A549 (cell line): ENCODE measurements around the gene IFNL3.
"Not testable (repeated sequence)": the region's sequence is repeated elsewhere in the genome, so short reads cannot be mapped to it uniquely, and the experiment has no call there.

Experiments
- CBX2 ChIP-seq: fragments of 200-600 bp; sonication (generic); IDR thresholded peaks from 2 replicates; pipeline ENCODE4 v1.6.1; 2016; ENCODE audit warnings: low read depth, mild to moderate bottlenecking, borderline replicate concordance
- CHD2 ChIP-seq: fragments of 150-350 bp; IDR thresholded peaks from 2 replicates; pipeline ENCODE4 v1.6.1; 2014; ENCODE audit warnings: low read length; ENCODE audit not compliant: partially characterized antibody
- CHD4 ChIP-seq: fragments of 200-600 bp; sonication (generic); IDR thresholded peaks from 2 replicates; pipeline ENCODE4 v1.6.1; 2016; ENCODE audit warnings: antibody characterized with exemption, mild to moderate bottlenecking, borderline replicate concordance
- CTCF ChIP-seq: fragments of >200 bp; sonication (Bioruptor Twin); formaldehyde crosslinking; IDR thresholded peaks from 3 replicates; pipeline ENCODE4 v1.5.1; 2016
- EP300 ChIP-seq, 2 experiments: fragments of >200 bp; sonication (Bioruptor Twin); formaldehyde crosslinking; IDR thresholded peaks; 2 replicates in 1 of 2; 3 replicates in 1 of 2; pipeline ENCODE4 v1.6.1; 2016 to 2017
- FOSL2 ChIP-seq, 2 experiments: fragments of 450-650 bp in 1 of 2; fragments of >200 bp in 1 of 2; sonication (Bioruptor Twin) in 1 of 2; formaldehyde crosslinking; IDR thresholded peaks; 2 replicates each; pipeline versions ENCODE4 v1.5.0 to v1.6.1; 2016 to 2020; ENCODE audit warnings: mild to moderate bottlenecking in 1 of 2, moderate library complexity in 1 of 2
- POLR2A ChIP-seq: IDR thresholded peaks from 2 replicates; pipeline ENCODE4 v1.6.1; 2012; ENCODE audit warnings: mild to moderate bottlenecking, low read length
- RAD21 ChIP-seq, 2 experiments: fragments of >200 bp in 1 of 2; sonication (Bioruptor Twin) in 1 of 2; formaldehyde crosslinking in 1 of 2; IDR thresholded peaks in 1 of 2; conservative IDR thresholded peaks in 1 of 2; 2 replicates in 1 of 2; 3 replicates in 1 of 2; pipeline ENCODE4 v1.6.1; 2012 to 2018; ENCODE audit warnings: inconsistent platforms in 1 of 2
- RFX5 ChIP-seq: fragments of 450-650 bp; IDR thresholded peaks from 2 replicates; pipeline ENCODE4 v1.7.1; 2014; ENCODE audit warnings: antibody characterized with exemption, mild to moderate bottlenecking, moderate library complexity
- SMC3 ChIP-seq: fragments of >200 bp; sonication (Bioruptor Twin); formaldehyde crosslinking; IDR thresholded peaks from 3 replicates; pipeline ENCODE4 v1.6.1; 2018; ENCODE audit warnings: inconsistent platforms
- TP53 ChIP-seq: fragments of 250-450 bp; sonication (Bioruptor Pico); IDR thresholded peaks from 2 replicates; pipeline ENCODE4 v1.5.0; 2021; ENCODE audit warnings: mild to moderate bottlenecking, moderate library complexity
- TF ChIP-seq, protein P1 (sequence below): IDR thresholded peaks from 2 replicates; pipeline ENCODE4 v1.6.1; 2012
- TF ChIP-seq, protein P2 (sequence below): fragments of 200-600 bp; sonication (generic); IDR thresholded peaks from 2 replicates; pipeline ENCODE4 v1.6.1; 2016; ENCODE audit warnings: antibody characterized with exemption, mild to moderate bottlenecking, moderate library complexity
- TF ChIP-seq, protein P3 (sequence below): fragments of >200 bp; sonication (Bioruptor Twin); formaldehyde crosslinking; IDR thresholded peaks from 3 replicates; pipeline ENCODE4 v1.6.1; 2016

DNA sequence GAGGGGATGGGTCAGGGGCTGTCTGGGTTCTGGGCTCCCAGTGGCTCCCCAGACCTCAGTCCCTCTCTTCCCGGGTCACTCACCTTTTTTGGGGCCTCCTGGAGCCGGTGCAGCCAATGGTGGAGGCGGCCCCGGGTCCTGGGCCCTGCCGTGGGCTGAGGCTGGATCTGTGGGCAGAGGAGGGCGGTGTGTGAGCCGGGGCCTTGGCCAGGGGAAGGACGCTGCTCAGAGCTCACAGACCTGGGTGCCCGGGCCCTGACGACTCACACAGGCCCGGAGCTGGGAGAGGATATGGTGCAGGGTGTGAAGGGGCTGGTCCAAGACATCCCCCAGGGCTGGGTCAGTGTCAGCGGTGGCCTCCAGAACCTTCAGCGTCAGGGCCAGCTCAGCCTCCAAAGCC is 1.1 kb downstream of the IFNL3 start:
- TF ChIP-seq CTCF; TP53 (CRISPR knock-in tag); POLR2A; SMC3; FOSL2 (IDR thresholded peaks at IDR 0.05); FOSL2 (CRISPR knock-in tag; IDR thresholded peaks at IDR 0.05); RAD21 (conservative IDR thresholded peaks at IDR 0.05 in 1 of 2, IDR thresholded peaks at IDR 0.05 in 1 of 2); EP300 (IDR thresholded peaks at IDR 0.05); CHD2; RFX5; CBX2; CHD4: not testable (repeated sequence)
- TF ChIP-seq, protein P1, sequence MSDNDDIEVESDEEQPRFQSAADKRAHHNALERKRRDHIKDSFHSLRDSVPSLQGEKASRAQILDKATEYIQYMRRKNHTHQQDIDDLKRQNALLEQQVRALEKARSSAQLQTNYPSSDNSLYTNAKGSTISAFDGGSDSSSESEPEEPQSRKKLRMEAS, result not testable (repeated sequence)
- TF ChIP-seq, protein P2, sequence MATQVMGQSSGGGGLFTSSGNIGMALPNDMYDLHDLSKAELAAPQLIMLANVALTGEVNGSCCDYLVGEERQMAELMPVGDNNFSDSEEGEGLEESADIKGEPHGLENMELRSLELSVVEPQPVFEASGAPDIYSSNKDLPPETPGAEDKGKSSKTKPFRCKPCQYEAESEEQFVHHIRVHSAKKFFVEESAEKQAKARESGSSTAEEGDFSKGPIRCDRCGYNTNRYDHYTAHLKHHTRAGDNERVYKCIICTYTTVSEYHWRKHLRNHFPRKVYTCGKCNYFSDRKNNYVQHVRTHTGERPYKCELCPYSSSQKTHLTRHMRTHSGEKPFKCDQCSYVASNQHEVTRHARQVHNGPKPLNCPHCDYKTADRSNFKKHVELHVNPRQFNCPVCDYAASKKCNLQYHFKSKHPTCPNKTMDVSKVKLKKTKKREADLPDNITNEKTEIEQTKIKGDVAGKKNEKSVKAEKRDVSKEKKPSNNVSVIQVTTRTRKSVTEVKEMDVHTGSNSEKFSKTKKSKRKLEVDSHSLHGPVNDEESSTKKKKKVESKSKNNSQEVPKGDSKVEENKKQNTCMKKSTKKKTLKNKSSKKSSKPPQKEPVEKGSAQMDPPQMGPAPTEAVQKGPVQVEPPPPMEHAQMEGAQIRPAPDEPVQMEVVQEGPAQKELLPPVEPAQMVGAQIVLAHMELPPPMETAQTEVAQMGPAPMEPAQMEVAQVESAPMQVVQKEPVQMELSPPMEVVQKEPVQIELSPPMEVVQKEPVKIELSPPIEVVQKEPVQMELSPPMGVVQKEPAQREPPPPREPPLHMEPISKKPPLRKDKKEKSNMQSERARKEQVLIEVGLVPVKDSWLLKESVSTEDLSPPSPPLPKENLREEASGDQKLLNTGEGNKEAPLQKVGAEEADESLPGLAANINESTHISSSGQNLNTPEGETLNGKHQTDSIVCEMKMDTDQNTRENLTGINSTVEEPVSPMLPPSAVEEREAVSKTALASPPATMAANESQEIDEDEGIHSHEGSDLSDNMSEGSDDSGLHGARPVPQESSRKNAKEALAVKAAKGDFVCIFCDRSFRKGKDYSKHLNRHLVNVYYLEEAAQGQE, result not testable (repeated sequence)
- TF ChIP-seq, protein P3, sequence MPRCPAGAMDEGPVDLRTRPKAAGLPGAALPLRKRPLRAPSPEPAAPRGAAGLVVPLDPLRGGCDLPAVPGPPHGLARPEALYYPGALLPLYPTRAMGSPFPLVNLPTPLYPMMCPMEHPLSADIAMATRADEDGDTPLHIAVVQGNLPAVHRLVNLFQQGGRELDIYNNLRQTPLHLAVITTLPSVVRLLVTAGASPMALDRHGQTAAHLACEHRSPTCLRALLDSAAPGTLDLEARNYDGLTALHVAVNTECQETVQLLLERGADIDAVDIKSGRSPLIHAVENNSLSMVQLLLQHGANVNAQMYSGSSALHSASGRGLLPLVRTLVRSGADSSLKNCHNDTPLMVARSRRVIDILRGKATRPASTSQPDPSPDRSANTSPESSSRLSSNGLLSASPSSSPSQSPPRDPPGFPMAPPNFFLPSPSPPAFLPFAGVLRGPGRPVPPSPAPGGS, result not testable (repeated sequence)
